Stomach (tissue), 9 donors: ENCODE results near the gene XRCC4. TPM values are rescaled to one million over a fixed set of nuclear protein-coding genes. Genes with fewer than 3 reads are reported as not detected.

Experiments
- DNase-seq, 2 donors: peaks; one replicate each; pipeline versions ENCODE4 v3.0.0 to v3.0.0-alpha.2; 2013 to 2019
- H3K27ac ChIP-seq, 5 donors: fragments of 200-600 bp in 4 of 5; sonication (generic) in 4 of 5; one replicate each; pipeline ENCODE4 v1.5.1; 2013 to 2019; ENCODE audit warnings: mild to moderate bottlenecking in 1 of 5, moderate library complexity in 1 of 5
- H3K27me3 ChIP-seq, 3 donors: fragments of 200-600 bp; sonication (generic); one replicate each; pipeline ENCODE4 v1.5.1; 2017 to 2019; ENCODE audit warnings: mixed run types in 1 of 3
- H3K36me3 ChIP-seq, 4 donors: fragments of 200-600 bp; sonication (generic); 1 replicate in 3 of 4; 2 replicates in 1 of 4; pipeline ENCODE4 v1.5.1; 2016 to 2019
- H3K4me1 ChIP-seq, 4 donors: fragments of 200-600 bp; sonication (generic); one replicate each; pipeline ENCODE4 v1.5.1; 2016 to 2019
- H3K4me3 ChIP-seq, 4 donors: fragments of 200-600 bp; sonication (generic) in 3 of 4; one replicate each; pipeline ENCODE4 v1.5.1; 2016 to 2019; ENCODE audit warnings: mild to moderate bottlenecking in 1 of 4
- H3K9me3 ChIP-seq, 4 donors: fragments of 200-600 bp; sonication (generic); one replicate each; pipeline ENCODE4 v1.5.1; 2016 to 2019
- EP300 ChIP-seq: sonication (generic); formaldehyde crosslinking; IDR thresholded peaks from one replicate; pipeline ENCODE4 v1.6.1; 2017; ENCODE audit warnings: antibody characterized with exemption
- POLR2A ChIP-seq, 4 donors: fragments of 450-650 bp; IDR thresholded peaks; one replicate each; pipeline ENCODE4 v1.6.1; 2016; ENCODE audit warnings: antibody characterized with exemption in 4 of 4, control low read depth in 2 of 4, mild to moderate bottlenecking in 1 of 4, moderate library complexity in 1 of 4
- POLR2AphosphoS5 ChIP-seq, 3 donors: sonication (generic); formaldehyde crosslinking; IDR thresholded peaks; one replicate each; pipeline ENCODE4 v1.6.1; 2016; ENCODE audit warnings: antibody characterized with exemption in 3 of 3
- WGBS, 5 donors: extraction: QIAGEN DNeasy Blood & Tissue Kit in 3 of 5; methylation state at CpG; one replicate each; pipeline versions ENCODE4 v1.1.5 to v1.1.7; 2013 to 2018; 5-methylcytosine and 5-hydroxymethylcytosine counted together
- intact Hi-C: fragments of 100-400 bp; cut with DNase I; formaldehyde crosslinking; loops from one replicate; pipeline ENCODE4 v1.15.1; 2023; ENCODE audit warnings: low total_unique reads
- polyA plus RNA-seq, 3 donors: library from polyadenylated mRNA; stranded (reverse); fragments of 200-250 nt; gene quantifications; one replicate each; pipeline ENCODE4 v1.2.3, GENCODE V29; 2013
- total RNA-seq, 5 donors: library from RNA; depleted of rRNA; stranded (reverse); fragments of >200 nt; gene quantifications; one replicate each; pipeline versions ENCODE4 v1.1.0 to v1.2.3, GENCODE V29; 2014 to 2016
- TF ChIP-seq, protein P1 (sequence below), 7 experiments: fragments of 450-650 bp in 4 of 7; fragments of 200-600 bp in 3 of 7; sonication (generic) in 3 of 7; IDR thresholded peaks; one replicate each; pipeline ENCODE4 v1.5.1; 2016 to 2019; ENCODE audit warnings: antibody characterized with exemption in 7 of 7, control low read depth in 2 of 7, mild to moderate bottlenecking in 1 of 7
- donor health status: healthy with polysubstance abuse.
- donor health status: Bipolar disorder and iron deficiency.
- donor health status: healthy.

Gene XRCC4
- total and polyA plus RNA-seq, 8 donors, result 0.45 to 14.2 (median 8.4) TPM; not detected in 1

DNA sequence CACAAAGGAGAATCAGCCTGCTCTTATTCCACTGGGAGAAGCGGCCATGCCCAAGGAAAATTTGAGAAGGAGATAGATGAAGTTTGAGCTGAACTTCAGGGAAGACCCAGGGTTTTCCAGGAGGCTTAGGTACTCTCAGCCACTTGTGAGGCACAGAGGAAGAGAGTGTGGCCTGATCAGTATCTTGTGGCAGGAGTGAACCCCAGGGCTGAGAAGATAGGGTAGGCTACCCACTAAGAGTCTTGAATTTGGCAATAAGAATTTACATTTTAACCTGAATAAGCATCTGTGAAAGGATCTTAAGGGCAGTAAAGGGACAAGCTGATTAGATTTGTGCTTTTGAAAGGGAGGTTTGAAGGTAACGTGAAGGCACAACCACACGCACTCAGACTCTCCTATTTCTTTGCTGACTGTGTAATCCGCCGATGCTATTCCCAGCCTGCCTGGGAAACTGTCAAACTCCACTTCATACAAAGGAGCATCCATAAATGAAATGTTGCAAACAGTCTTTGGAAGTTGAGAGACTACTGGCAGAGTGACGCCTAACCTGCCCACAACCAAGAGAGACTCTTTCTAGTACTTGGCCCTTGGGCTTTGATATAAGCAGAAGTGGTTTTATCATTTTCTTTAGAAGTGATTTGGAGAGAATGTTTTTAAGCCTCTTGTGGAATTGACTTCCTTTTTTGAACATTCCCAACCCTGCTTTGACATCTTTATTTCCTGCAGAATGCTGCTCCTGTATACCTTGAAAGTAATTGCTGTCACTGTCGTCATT lies 286.0 kb downstream of the XRCC4 start:
- intact Hi-C loops, result no loop called here
- DNase-seq, result no peak
- 91 to 96% (median 94%) methylated on average over 7 of the region's 7 CpGs for WGBS, 5 donors

DNA sequence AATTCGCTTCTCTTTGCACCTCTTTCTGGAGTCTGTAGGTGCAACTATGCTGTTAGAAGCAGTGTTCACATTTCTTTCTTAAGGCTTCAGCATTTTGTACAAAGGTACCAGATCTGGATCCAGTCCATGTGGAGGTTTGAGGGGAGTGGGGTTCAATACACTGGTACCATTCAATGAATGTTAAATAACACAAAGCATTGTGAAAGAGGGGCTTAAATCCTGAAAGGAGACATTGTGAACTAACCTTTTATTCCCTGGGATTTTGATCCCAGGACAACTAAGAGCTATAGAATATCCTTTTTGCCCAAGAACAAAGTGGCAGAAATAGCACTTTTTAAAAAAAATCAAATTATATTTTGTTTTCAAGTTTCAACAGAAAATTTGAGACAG lies 286.5 kb downstream of the XRCC4 start:
- Histone ChIP-seq H3K4me1 (no peaks in the 10 kb centered on the region), H3K27me3 (no peaks in the 10 kb centered on the region), H3K9me3 (peaks cover 0 to 12% (median 3%) of the 10 kb centered on the region in 4 donors), H3K4me3 (no peak overlapping the region), H3K27ac (no peak overlapping the region), H3K36me3 (no peaks in the 10 kb centered on the region)
- WGBS, 5 donors, result 89 to 100% (median 96%) methylated on average over 1 of the region's 1 CpG
- TF ChIP-seq EP300 (no peak), POLR2A (IDR thresholded peaks at IDR 0.05) (no peak), POLR2AphosphoS5 (IDR thresholded peaks at IDR 0.05) (no peak)
- TF ChIP-seq, protein P1, sequence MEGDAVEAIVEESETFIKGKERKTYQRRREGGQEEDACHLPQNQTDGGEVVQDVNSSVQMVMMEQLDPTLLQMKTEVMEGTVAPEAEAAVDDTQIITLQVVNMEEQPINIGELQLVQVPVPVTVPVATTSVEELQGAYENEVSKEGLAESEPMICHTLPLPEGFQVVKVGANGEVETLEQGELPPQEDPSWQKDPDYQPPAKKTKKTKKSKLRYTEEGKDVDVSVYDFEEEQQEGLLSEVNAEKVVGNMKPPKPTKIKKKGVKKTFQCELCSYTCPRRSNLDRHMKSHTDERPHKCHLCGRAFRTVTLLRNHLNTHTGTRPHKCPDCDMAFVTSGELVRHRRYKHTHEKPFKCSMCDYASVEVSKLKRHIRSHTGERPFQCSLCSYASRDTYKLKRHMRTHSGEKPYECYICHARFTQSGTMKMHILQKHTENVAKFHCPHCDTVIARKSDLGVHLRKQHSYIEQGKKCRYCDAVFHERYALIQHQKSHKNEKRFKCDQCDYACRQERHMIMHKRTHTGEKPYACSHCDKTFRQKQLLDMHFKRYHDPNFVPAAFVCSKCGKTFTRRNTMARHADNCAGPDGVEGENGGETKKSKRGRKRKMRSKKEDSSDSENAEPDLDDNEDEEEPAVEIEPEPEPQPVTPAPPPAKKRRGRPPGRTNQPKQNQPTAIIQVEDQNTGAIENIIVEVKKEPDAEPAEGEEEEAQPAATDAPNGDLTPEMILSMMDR (IDR thresholded peaks at IDR 0.05), result no peak
- intact Hi-C loops, result no loop called here
- DNase-seq, result no peak

More for the DNA sequence above, 286.0 kb downstream of the XRCC4 start:
- H3K27ac ChIP-seq, result no peak overlapping the region
- H3K36me3 ChIP-seq, result no peaks in the 10 kb centered on the region
- no peaks in the 10 kb centered on the region for H3K4me1 ChIP-seq
- no peak overlapping the region for H3K4me3 ChIP-seq
- no peaks in the 10 kb centered on the region for H3K27me3 ChIP-seq
- TF ChIP-seq POLR2A (IDR thresholded peaks at IDR 0.05), result no peak
- TF ChIP-seq, protein P1 (IDR thresholded peaks at IDR 0.05), result no peak
- no peak for TF ChIP-seq EP300
- TF ChIP-seq POLR2AphosphoS5 (IDR thresholded peaks at IDR 0.05), result no peak
- peaks cover 0 to 12% (median 3%) of the 10 kb centered on the region in 4 donors for H3K9me3 ChIP-seq

DNA sequence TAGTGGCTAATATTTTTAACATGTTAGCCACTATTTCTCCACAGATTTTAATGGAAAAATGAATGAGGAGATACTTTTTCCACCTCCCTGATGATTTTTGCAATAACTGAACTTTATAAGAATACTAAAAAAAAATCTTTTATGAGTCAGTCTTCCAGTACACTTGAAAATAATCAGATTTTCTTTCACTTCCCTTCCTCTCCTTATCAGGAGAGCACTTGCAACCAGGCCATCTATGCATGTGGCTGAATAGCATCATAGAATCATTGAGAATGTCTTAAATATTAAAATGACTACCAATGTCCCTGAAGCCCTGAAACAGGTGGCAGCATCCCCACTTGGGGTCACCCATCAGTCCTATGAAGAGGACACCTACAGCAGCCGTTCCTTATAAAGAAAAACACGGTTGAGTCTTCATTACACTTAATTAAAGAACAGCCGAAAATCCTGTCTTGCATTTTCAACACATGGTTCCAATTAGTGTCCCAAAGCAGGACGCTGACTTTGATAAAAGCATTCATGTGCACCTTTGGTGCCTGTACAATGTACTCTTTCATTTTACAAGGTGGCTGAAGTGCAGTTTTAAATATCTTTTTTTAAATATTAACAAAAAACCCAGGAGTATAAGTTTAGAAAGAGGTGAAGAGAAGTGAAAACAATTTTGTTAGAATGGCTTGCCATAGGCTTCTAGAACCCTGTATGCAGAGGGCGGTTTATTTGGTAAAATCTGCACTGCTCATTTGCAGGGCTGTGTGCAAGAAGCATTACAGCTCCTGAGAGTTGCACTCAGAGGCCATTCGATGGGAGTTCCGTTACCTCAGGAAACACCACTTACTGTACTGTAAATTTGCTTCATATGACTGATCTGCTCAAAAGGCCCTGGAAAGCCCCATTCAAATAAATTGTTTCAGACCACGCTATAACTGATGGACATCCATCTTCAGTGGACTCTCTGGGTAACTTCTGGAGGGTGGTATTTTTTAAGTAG lies 287.3 kb downstream of the XRCC4 start:
- no peaks in the 10 kb centered on the region for H3K36me3 ChIP-seq
- TF ChIP-seq, protein P1 (IDR thresholded peaks at IDR 0.05), result no peak
- no peak for TF ChIP-seq EP300
- TF ChIP-seq POLR2AphosphoS5 (IDR thresholded peaks at IDR 0.05), result no peak
- no peak for TF ChIP-seq POLR2A (IDR thresholded peaks at IDR 0.05)
- no peaks in the 10 kb centered on the region for H3K27me3 ChIP-seq
- no peak for DNase-seq
- H3K27ac ChIP-seq, result no peak overlapping the region
- intact Hi-C loops, result no loop called here
- H3K9me3 ChIP-seq, result peaks cover 0 to 12% (median 3%) of the 10 kb centered on the region in 4 donors
- WGBS, 5 donors, result 82 to 90% (median 85%) methylated on average over 8 of the region's 8 CpGs
- no peaks in the 10 kb centered on the region for H3K4me1 ChIP-seq
- no peak overlapping the region for H3K4me3 ChIP-seq

DNA sequence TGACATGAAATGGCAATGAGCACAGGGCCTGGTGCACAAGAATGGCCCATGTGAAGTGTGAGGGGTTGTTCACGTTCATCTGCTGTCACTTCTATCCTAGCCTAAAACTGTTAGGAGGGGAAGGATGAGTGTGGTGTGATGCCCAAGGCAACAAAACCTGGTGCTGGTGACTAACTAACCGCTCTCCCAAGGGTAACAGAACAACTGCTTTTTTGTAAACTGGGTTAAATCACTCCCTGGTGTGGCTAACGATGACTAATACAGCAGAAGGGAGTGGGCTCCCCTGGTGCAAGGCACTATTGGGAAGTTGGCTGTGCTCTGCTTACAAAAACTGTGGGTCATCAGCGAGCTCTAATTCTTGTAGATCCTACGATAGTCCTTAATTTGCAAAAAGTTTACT lies 291.0 kb downstream of the XRCC4 start:
- DNase-seq, result no peak
- H3K36me3 ChIP-seq, result no peaks in the 10 kb centered on the region
- H3K9me3 ChIP-seq, result no peaks in the 10 kb centered on the region
- peak overlapping the region in 2 of 5 donors; percentile 46 to 63 for H3K27ac ChIP-seq
- H3K4me1 ChIP-seq, result no peaks in the 10 kb centered on the region
- 74 to 85% (median 81%) methylated on average over 5 of the region's 5 CpGs for WGBS, 5 donors
- H3K27me3 ChIP-seq, result no peaks in the 10 kb centered on the region
- intact Hi-C loops, result no loop called here
- no peak overlapping the region for H3K4me3 ChIP-seq
- TF ChIP-seq POLR2AphosphoS5 (IDR thresholded peaks at IDR 0.05) (no peak), POLR2A (IDR thresholded peaks at IDR 0.05) (no peak)
- TF ChIP-seq, protein P1 (IDR thresholded peaks at IDR 0.05), result no peak
